B cell (primary cell): Measurements from ENCODE around the gene RAD17. TPM values are rescaled to one million over a fixed set of nuclear protein-coding genes. Genes with fewer than 3 reads are reported as not detected.

Experiments
- ATAC-seq: fragments of 200-7000 bp; cut with Tn5 transposase; one replicate; pipeline ENCODE4 v1.10.0; 2021; ENCODE audit warnings: low read depth, mild to moderate bottlenecking, moderate number of reproducible peaks, moderate library complexity
- CTCF ChIA-PET: fragments of 350-600 bp; sonication (Branson Sonifier 250); formaldehyde crosslinking; loops from one replicate; lab custom pipeline; 2021; ENCODE audit warnings: antibody characterized with exemption, inconsistent platforms; lab: Charles Lee
- POLR2A ChIA-PET: fragments of 350-600 bp; sonication (Branson Sonifier 250); formaldehyde crosslinking; loops from one replicate; lab custom pipeline; 2021; ENCODE audit warnings: antibody characterized with exemption; lab: Charles Lee
- DNase-seq: peaks from one replicate; pipeline ENCODE4 v3.0.0; 2013
- H2AFZ ChIP-seq: 2 replicates; pipeline ENCODE4 v1.6.1; 2012; ENCODE audit warnings: mild to moderate bottlenecking, low read depth, low read length; ENCODE audit not compliant: insufficient read depth, poor library complexity, severe bottlenecking
- H3K27ac ChIP-seq, 2 donors: 1 replicate in 1 of 2; 2 replicates in 1 of 2; pipeline ENCODE4 v1.5.1; 2012 to 2013; ENCODE audit warnings: low read length in 2 of 2, mild to moderate bottlenecking in 2 of 2, moderate library complexity in 1 of 2
- H3K27me3 ChIP-seq, 4 experiments: fragments of 200-600 bp in 1 of 4; sonication (generic) in 1 of 4; replicated peaks in 1 of 4; 1 replicate in 2 of 4; 2 replicates in 2 of 4; pipeline versions ENCODE4 v1.6.1 to v1.7.0; 2013 to 2016; ENCODE audit warnings: low read length in 3 of 4, mild to moderate bottlenecking in 2 of 4, mixed read lengths in 1 of 4, moderate library complexity in 1 of 4; ENCODE audit not compliant: insufficient read depth in 4 of 4, control insufficient read depth in 3 of 4; ENCODE audit errors: control extremely low read depth in 1 of 4
- H3K36me3 ChIP-seq, 2 experiments: replicated peaks in 1 of 2; 1 replicate in 1 of 2; 2 replicates in 1 of 2; pipeline versions ENCODE4 v1.6.1 to v1.7.1; 2013; ENCODE audit warnings: low read length in 1 of 2; ENCODE audit not compliant: insufficient read depth in 2 of 2, control insufficient read depth in 1 of 2; ENCODE audit errors: control extremely low read depth in 1 of 2, extremely low read depth in 1 of 2
- H3K4me1 ChIP-seq, 2 donors: fragments of 200-600 bp in 1 of 2; sonication (generic) in 1 of 2; 1 replicate in 1 of 2; 2 replicates in 1 of 2; pipeline versions ENCODE4 v1.5.1 to v1.6.1; 2013 to 2017; ENCODE audit warnings: low read length in 2 of 2; ENCODE audit not compliant: control insufficient read depth in 2 of 2, insufficient read depth in 2 of 2
- H3K4me2 ChIP-seq: replicated peaks from 2 replicates; pipeline ENCODE3; 2012; ENCODE audit warnings: mild to moderate bottlenecking, low read depth, low read length; ENCODE audit not compliant: poor library complexity, severe bottlenecking
- H3K4me3 ChIP-seq, 5 experiments: fragments of 200-600 bp in 1 of 5; sonication (generic) in 1 of 5; 1 replicate in 3 of 5; 2 replicates in 2 of 5; pipeline versions ENCODE4 v1.5.1 to v1.7.0; 2011 to 2016; ENCODE audit warnings: low read length in 4 of 5, mild to moderate bottlenecking in 4 of 5, low read depth in 2 of 5, control low read depth in 1 of 5, moderate library complexity in 1 of 5; ENCODE audit not compliant: insufficient read depth in 1 of 5; ENCODE audit errors: control extremely low read depth in 1 of 5, extremely low read depth in 1 of 5
- H3K79me2 ChIP-seq: fragments of 200-600 bp; sonication (generic); one replicate; pipeline ENCODE4 v1.6.0; 2016; ENCODE audit warnings: low read length; ENCODE audit not compliant: control insufficient read depth, insufficient read depth
- H3K9ac ChIP-seq: fragments of 200-600 bp; sonication (generic); 2 replicates; pipeline ENCODE4 v1.6.1; 2017; ENCODE audit warnings: mild to moderate bottlenecking, low read length, moderate library complexity
- H3K9me3 ChIP-seq, 3 donors: one replicate each; pipeline versions ENCODE4 v1.6.1 to v1.7.1; 2013; ENCODE audit warnings: low read length in 2 of 3; ENCODE audit not compliant: control insufficient read depth in 2 of 3, insufficient read depth in 1 of 3; ENCODE audit errors: control extremely low read depth in 1 of 3
- H4K20me1 ChIP-seq: 2 replicates; pipeline ENCODE4 v1.6.0; 2012; ENCODE audit warnings: mild to moderate bottlenecking, low read length; ENCODE audit not compliant: insufficient read depth, control insufficient read depth, poor library complexity, severe bottlenecking
- H3K27ac Mint-ChIP-seq: one replicate; pipeline ENCODE4 v1.8.0; 2021; ENCODE audit warnings: mixed read lengths
- H3K27me3 Mint-ChIP-seq: one replicate; pipeline ENCODE4 v1.8.0; 2021; ENCODE audit warnings: mixed read lengths
- H3K4me1 Mint-ChIP-seq: one replicate; pipeline ENCODE4 v1.8.0; 2021; ENCODE audit warnings: mixed read lengths
- H3K4me3 Mint-ChIP-seq: one replicate; pipeline ENCODE4 v1.8.0; 2021; ENCODE audit warnings: mixed read lengths
- H3K9me3 Mint-ChIP-seq: one replicate; pipeline ENCODE4 v1.8.0; 2022; ENCODE audit warnings: mixed read lengths; ENCODE audit not compliant: insufficient read depth
- CTCF ChIP-seq: fragments of 200-600 bp; IDR thresholded peaks from one replicate; pipeline ENCODE4 v1.8.0; 2022; ENCODE audit warnings: antibody characterized with exemption, mild to moderate bottlenecking
- EZH2 ChIP-seq: IDR thresholded peaks from 2 replicates; pipeline ENCODE4 v1.6.1; 2012; ENCODE audit warnings: borderline replicate concordance, low read depth, mild to moderate bottlenecking, moderate library complexity, low read length; ENCODE audit not compliant: insufficient read depth, poor library complexity, severe bottlenecking
- WGBS: methylation state at CpG from one replicate; pipeline ENCODE4 v1.1.5; 2013; ENCODE audit warnings: missing lambda C conversion rate; ENCODE audit not compliant: insufficient coverage; 5-methylcytosine and 5-hydroxymethylcytosine counted together
- intact Hi-C: fragments of 100-400 bp; cut with micrococcal nuclease; formaldehyde crosslinking; loops from one replicate; pipeline ENCODE4 v1.10.0; 2022
- polyA plus RNA-seq: library from polyadenylated mRNA; depleted of rRNA; stranded (reverse); fragments of >200 nt; gene quantifications from 2 replicates; pipeline ENCODE4 v1.2.3, GENCODE V29; 2012
- total RNA-seq, 2 donors: library from RNA; stranded (reverse); fragments of 120-200 nt in 1 of 2; gene quantifications; 1 replicate in 1 of 2; 2 replicates in 1 of 2; pipeline versions ENCODE4 v1.2.3 to v1.2.4, GENCODE V29; 2013 to 2022

RAD17 gene
- total and polyA plus RNA-seq, 2 donors (not counting 1 experiment from before 2014, with no cell fraction given) = 21.0 to 39.6 TPM

- TF ChIP-seq CTCF = no peak
- no peak for TF ChIP-seq EZH2
- intact Hi-C loops = no loop called here
Measured at GRCh38 chr5:69462170-69462569, 92.6 kb downstream of the RAD17 start.

More at GRCh38 chr5:69462170-69462569, 92.6 kb downstream of the RAD17 start:
- Mint-ChIP-seq H3K9me3 (no peaks in the 10 kb centered on the region), H3K4me3 (no peak overlapping the region), H3K27me3 (peaks cover 8% of the 10 kb centered on the region), H3K27ac (no peak overlapping the region), H3K4me1 (no peaks in the 10 kb centered on the region)
- Histone ChIP-seq H3K9me3 (peaks cover 0 to 3% (median 0%) of the 10 kb centered on the region in 3 donors), H4K20me1 (no peaks in the 10 kb centered on the region), H2AFZ (no peak overlapping the region), H3K36me3 (no peaks in the 10 kb centered on the region), H3K27ac (no peak overlapping the region), H3K9ac (no peak overlapping the region), H3K4me2 (no peak overlapping the region), H3K27me3 (peaks cover 0 to 4% (median 0%) of the 10 kb centered on the region in 4 experiments), H3K4me3 (no peak overlapping the region), H3K4me1 (no peaks in the 10 kb centered on the region), H3K79me2 (no peaks in the 10 kb centered on the region)
- CTCF ChIA-PET = interaction anchor here (0.6 kb wide), 1 partner anchor 179 kb away, joined by 3 read pairs; no protein-coding TSS in a partner anchor
- no peak for DNase-seq
- WGBS = 100% methylated on average over 1 of the region's 1 CpG
- POLR2A ChIA-PET = no interaction called here
- no peak for ATAC-seq

Other genes with a start within 250 kb of the RAD17 start
- gene CCNB1, start 202.7 kb upstream of the RAD17 start, total RNA-seq = 8.5 and 8.6 TPM in 2 replicates
- gene CCNB1, start 202.7 kb upstream of the RAD17 start, polyA plus RNA-seq = 2.0 and 2.7 TPM in 2 replicates
- gene CENPH, start 180.2 kb upstream of the RAD17 start, total RNA-seq = 11.9 and 12.0 TPM in 2 replicates
- 2.8 and 5.3 TPM in 2 replicates for gene CENPH, start 180.2 kb upstream of the RAD17 start, polyA plus RNA-seq
- gene CDK7, start 134.9 kb upstream of the RAD17 start, total RNA-seq = 30.6 and 36.5 TPM in 2 replicates
- 12.3 and 17.0 TPM in 2 replicates for gene CDK7, start 134.9 kb upstream of the RAD17 start, polyA plus RNA-seq
- 9.5 and 9.8 TPM in 2 replicates for gene CCDC125, start 37.0 kb upstream of the RAD17 start, total RNA-seq
- 2.6 and 2.7 TPM in 2 replicates for gene CCDC125, start 37.0 kb upstream of the RAD17 start, polyA plus RNA-seq
- 21.7 and 25.4 TPM in 2 replicates for gene AK6, start 298 bp upstream of the RAD17 start, total RNA-seq
- gene AK6, start 298 bp upstream of the RAD17 start, polyA plus RNA-seq = 11.9 and 12.2 TPM in 2 replicates
- 41.6 and 42.0 TPM in 2 replicates for gene TAF9, start 298 bp upstream of the RAD17 start, total RNA-seq
- gene TAF9, start 298 bp upstream of the RAD17 start, polyA plus RNA-seq = 61.5 and 64.6 TPM in 2 replicates
- 0.94 and 1.7 TPM in 2 replicates for gene MARVELD2, start 45.3 kb downstream of the RAD17 start, total RNA-seq
- 0.13 and 0.19 TPM in 2 replicates for gene MARVELD2, start 45.3 kb downstream of the RAD17 start, polyA plus RNA-seq
- 4.0 and 4.3 TPM in 2 replicates for gene OCLN, start 123.0 kb downstream of the RAD17 start, total RNA-seq
- 4.5 and 5.6 TPM in 2 replicates for gene OCLN, start 123.0 kb downstream of the RAD17 start, polyA plus RNA-seq
- gene GTF2H2C, start 190.4 kb downstream of the RAD17 start, total RNA-seq = 46.2 and 55.7 TPM in 2 replicates
- 13.2 and 23.8 TPM in 2 replicates for gene GTF2H2C, start 190.4 kb downstream of the RAD17 start, polyA plus RNA-seq